Omental fat pad (tissue), 4 donors: ENCODE measurements around the gene PSMA7. TPM values are rescaled to one million over a fixed set of nuclear protein-coding genes. Genes with fewer than 3 reads are reported as not detected.

Source experiments
- ATAC-seq: fragments of 150-250 bp; one replicate; pipeline ENCODE4 v1.9.1; 2016; ENCODE audit warnings: mild to moderate bottlenecking, moderate library complexity; ENCODE audit not compliant: low FRiP score
- DNase-seq: peaks from one replicate; pipeline ENCODE4 v3.0.0-alpha.2; 2019; ENCODE audit warnings: low spot score
- CTCF ChIP-seq, 3 donors: fragments of 450-650 bp; IDR thresholded peaks; one replicate each; pipeline ENCODE4 v1.5.1; 2016 to 2017; ENCODE audit warnings: antibody characterized with exemption in 3 of 3, mild to moderate bottlenecking in 3 of 3, moderate library complexity in 2 of 3
- total RNA-seq, 4 donors: library from RNA; depleted of rRNA; stranded (reverse); fragments of >200 nt; gene quantifications; one replicate each; pipeline ENCODE4 v1.1.0, GENCODE V29; 2016

Gene PSMA7
- 100 to 1,000 TPM; 345 to 725 (median 409) TPM for total RNA-seq

GRCh38 chr20:62143081-62143956 lies at the start of gene PSMA7, which contains the start of gene SS18L1:
TSS of gene PSMA7 (minus strand) at chr20:62143394. CDS start at chr20:62143303, 91 bp downstream.
TSS of gene SS18L1 (plus strand) at chr20:62143769. CDS start at chr20:62143821, 52 bp downstream.
- no peak for TF ChIP-seq CTCF (IDR thresholded peaks at IDR 0.05)
- ATAC-seq (peak; percentile 88), DNase-seq (no peak)

- ATAC-seq (no peak), DNase-seq (no peak)
- TF ChIP-seq CTCF (IDR thresholded peaks at IDR 0.05) = no peak
Measured at GRCh38 chr20:62192635-62193034, 49.4 kb upstream of the PSMA7 start.

- ATAC-seq = no peak
- DNase-seq = no peak
- TF ChIP-seq CTCF (IDR thresholded peaks at IDR 0.05) = no peak
Measured at GRCh38 chr20:62191781-62192559, 48.8 kb upstream of the PSMA7 start.

GRCh38 chr20:62190639-62191411 lies 47.6 kb upstream of the PSMA7 start:
- TF ChIP-seq CTCF (IDR thresholded peaks at IDR 0.05) = no peak
- no peak for ATAC-seq
- no peak for DNase-seq

GRCh38 chr20:62186887-62187866 lies 44.0 kb upstream of the PSMA7 start:
- no peak for TF ChIP-seq CTCF (IDR thresholded peaks at IDR 0.05)
- DNase-seq (no peak), ATAC-seq (no peak)

GRCh38 chr20:62186096-62186426 lies 42.9 kb upstream of the PSMA7 start:
- TF ChIP-seq CTCF (IDR thresholded peaks at IDR 0.05) = no peak
- ATAC-seq = no peak
- no peak for DNase-seq
